HepG2 (cell line): ENCODE measurements around the gene MEPE. TPM values are rescaled to one million over a fixed set of nuclear protein-coding genes. Genes with fewer than 3 reads are reported as not detected.
A peak's percentile ranks its signal among the peaks of the same experiment; 100 is the strongest.

ENCODE experiments used
- ATAC-seq: fragments of 200-7000 bp; cut with Tn5 transposase; 3 replicates; pipeline ENCODE4 v1.9.1; 2020; ENCODE audit warnings: mild to moderate bottlenecking, moderate library complexity
- BruUV-seq: library from RNA; stranded (reverse); fragments of 400-500 nt; replicated peaks from 2 replicates; lab custom pipeline; 2021; lab: Mats Ljungman, UMichigan
- CTCF ChIA-PET: fragments of 300-600 bp; formaldehyde crosslinking; extraction: SDS; loops from one replicate; lab custom pipeline; 2021; ENCODE audit warnings: low total read pairs, inconsistent platforms, low intra/inter-chr PET ratio; lab: Yijun Ruan, JAX
- POLR2A ChIA-PET: fragments of 350-600 bp; sonication (Branson Sonifier 250); formaldehyde crosslinking; loops from one replicate; lab custom pipeline; 2020; ENCODE audit warnings: antibody characterized with exemption, inconsistent platforms; lab: Yijun Ruan, JAX
- DNase-seq: peaks from one replicate; pipeline ENCODE4 v3.0.0-alpha.2; 2015; ENCODE audit warnings: low spot score
- FAIRE-seq: peaks from 3 replicates; lab custom pipeline; 2011; peaks lifted over from hg19 to GRCh38; lab: Jason Lieb, UNC
- H2AFZ ChIP-seq: one replicate; pipeline ENCODE4 v1.6.1; 2011; ENCODE audit warnings: low read length, inconsistent platforms
- H3K27ac ChIP-seq: fragments of 300-600 bp; 3 replicates; pipeline ENCODE4 v1.8.0; 2011; ENCODE audit warnings: mixed run types, mild to moderate bottlenecking, mixed read lengths, low read length, inconsistent platforms; ENCODE audit not compliant: insufficient read depth; ENCODE audit errors: extremely low read length
- H3K27me3 ChIP-seq, 2 experiments: fragments of 200-600 bp in 1 of 2; 2 replicates in 1 of 2; 3 replicates in 1 of 2; pipeline versions ENCODE4 v1.6.0 to v1.8.0; 2011; ENCODE audit warnings: low read length in 2 of 2, mild to moderate bottlenecking in 2 of 2, moderate library complexity in 2 of 2, inconsistent platforms in 1 of 2; ENCODE audit not compliant: insufficient read depth in 2 of 2, control insufficient read depth in 1 of 2
- H3K36me3 ChIP-seq, 2 experiments: fragments of 200-600 bp in 1 of 2; replicated peaks in 1 of 2; 2 replicates in 1 of 2; 3 replicates in 1 of 2; pipeline versions ENCODE4 v1.5.1 to v1.8.0; 2011; ENCODE audit warnings: low read length in 2 of 2, inconsistent platforms in 1 of 2; ENCODE audit not compliant: insufficient read depth in 2 of 2, control insufficient read depth in 1 of 2
- H3K4me1 ChIP-seq: 2 replicates; pipeline ENCODE4 v1.5.1; 2012; ENCODE audit warnings: low read length, inconsistent platforms; ENCODE audit not compliant: insufficient read depth
- H3K4me2 ChIP-seq: 2 replicates; pipeline ENCODE4 v1.6.0; 2011; ENCODE audit warnings: low read depth, low read length, inconsistent platforms
- H3K4me3 ChIP-seq, 3 experiments: fragments of 200-600 bp in 1 of 3; sonication (generic), shearing (Covaris generic) in 1 of 3; replicated peaks in 1 of 3; 2 replicates each; pipeline ENCODE4 v1.5.1; 2011 to 2016; ENCODE audit warnings: low read length in 3 of 3, inconsistent platforms in 2 of 3, low read depth in 2 of 3, mild to moderate bottlenecking in 2 of 3, control low read depth in 1 of 3, mixed read lengths in 1 of 3; ENCODE audit not compliant: insufficient read depth in 1 of 3
- H3K79me2 ChIP-seq: one replicate; pipeline ENCODE4 v1.6.1; 2011; ENCODE audit warnings: low read length, inconsistent platforms; ENCODE audit not compliant: insufficient read depth
- H3K9ac ChIP-seq: 2 replicates; pipeline ENCODE4 v1.6.0; 2011; ENCODE audit warnings: mild to moderate bottlenecking, low read depth, low read length, inconsistent platforms; ENCODE audit not compliant: insufficient read depth
- H3K9me3 ChIP-seq: 2 replicates; pipeline ENCODE4 v1.5.1; 2012; ENCODE audit warnings: mild to moderate bottlenecking, low read length
- H4K20me1 ChIP-seq: 2 replicates; pipeline ENCODE4 v1.6.0; 2011; ENCODE audit warnings: inconsistent platforms, mild to moderate bottlenecking, low read length, moderate library complexity; ENCODE audit not compliant: insufficient read depth
- ATF7 ChIP-seq, 2 experiments: fragments of 450-650 bp in 1 of 2; sonication (generic) in 1 of 2; formaldehyde crosslinking in 1 of 2; IDR thresholded peaks; 2 replicates each; pipeline versions ENCODE4 v1.4.0 to v1.6.1; 2016 to 2020; ENCODE audit warnings: antibody characterized with exemption in 1 of 2, mild to moderate bottlenecking in 1 of 2, missing genetic modification reagents in 1 of 2
- CREB1 ChIP-seq, 2 experiments: fragments of 450-650 bp in 1 of 2; IDR thresholded peaks; 2 replicates each; pipeline ENCODE4 v1.6.1; 2016 to 2017; ENCODE audit warnings: control low read depth in 1 of 2, mild to moderate bottlenecking in 1 of 2, missing compliant biosample characterization in 1 of 2, missing genetic modification characterization in 1 of 2
- NCOA2 ChIP-seq: sonication (generic); formaldehyde crosslinking; IDR thresholded peaks from 2 replicates; pipeline ENCODE4 v1.8.0; 2022; ENCODE audit warnings: inconsistent platforms
- PAX8 ChIP-seq: sonication (generic); formaldehyde crosslinking; IDR thresholded peaks from 2 replicates; pipeline ENCODE4 v1.8.0; 2022; ENCODE audit warnings: mild to moderate bottlenecking, missing genetic modification reagents, borderline replicate concordance
- RAD21 ChIP-seq: fragments of 450-650 bp; formaldehyde crosslinking; IDR thresholded peaks from 2 replicates; pipeline ENCODE4 v1.5.0; 2020; ENCODE audit warnings: mild to moderate bottlenecking
- RFX1 ChIP-seq: fragments of 450-650 bp; IDR thresholded peaks from 2 replicates; pipeline ENCODE4 v1.6.1; 2017
- SIX1 ChIP-seq: sonication (generic); formaldehyde crosslinking; IDR thresholded peaks from 2 replicates; pipeline ENCODE4 v1.4.0; 2020; ENCODE audit warnings: missing genetic modification reagents, borderline replicate concordance
- SNRNP70 ChIP-seq: fragments of 200-400 bp; formaldehyde crosslinking; IDR thresholded peaks from 2 replicates; pipeline ENCODE4 v1.6.1; 2017; ENCODE audit warnings: mild to moderate bottlenecking, low read depth, low read length, moderate library complexity
- TCF7 ChIP-seq: sonication (generic); IDR thresholded peaks from 2 replicates; pipeline ENCODE4 v1.6.1; 2016; ENCODE audit warnings: antibody characterized with exemption, low read depth
- TERF1 ChIP-seq: sonication (generic); formaldehyde crosslinking; IDR thresholded peaks from 2 replicates; pipeline ENCODE4 v1.8.0; 2022; ENCODE audit warnings: mild to moderate bottlenecking, missing genetic modification reagents, moderate library complexity
- TFDP2 ChIP-seq: sonication (generic); formaldehyde crosslinking; IDR thresholded peaks from 2 replicates; pipeline ENCODE4 v1.4.0; 2020; ENCODE audit warnings: missing genetic modification reagents
- ZBED4 ChIP-seq: sonication (generic); formaldehyde crosslinking; IDR thresholded peaks from 2 replicates; pipeline ENCODE4 v1.4.0; 2020; ENCODE audit warnings: missing genetic modification reagents, borderline replicate concordance
- ZBTB8A ChIP-seq: sonication (generic); formaldehyde crosslinking; IDR thresholded peaks from 2 replicates; pipeline ENCODE4 v1.4.0; 2020; ENCODE audit warnings: mild to moderate bottlenecking, low read depth, missing genetic modification reagents, borderline replicate concordance
- ZNF256 ChIP-seq: sonication (generic); formaldehyde crosslinking; conservative IDR thresholded peaks from 2 replicates; pipeline ENCODE4 v1.4.0; 2020; ENCODE audit warnings: missing genetic modification reagents
- ZNF432 ChIP-seq: sonication (generic); formaldehyde crosslinking; IDR thresholded peaks from 2 replicates; pipeline ENCODE4 v1.5.0; 2020; ENCODE audit warnings: missing genetic modification reagents, mild to moderate bottlenecking, borderline replicate concordance
- ZNF563 ChIP-seq: sonication (generic); formaldehyde crosslinking; IDR thresholded peaks from 2 replicates; pipeline ENCODE4 v1.8.0; 2022; ENCODE audit warnings: mild to moderate bottlenecking, moderate library complexity, missing genetic modification reagents
- ZNF775 ChIP-seq: sonication (generic); formaldehyde crosslinking; IDR thresholded peaks from 2 replicates; pipeline ENCODE4 v1.4.0; 2020; ENCODE audit warnings: missing genetic modification reagents, mild to moderate bottlenecking, moderate library complexity, borderline replicate concordance
- ZSCAN21 ChIP-seq: sonication (generic); formaldehyde crosslinking; IDR thresholded peaks from 2 replicates; pipeline ENCODE4 v1.8.0; 2022; ENCODE audit warnings: mild to moderate bottlenecking, missing genetic modification reagents, moderate library complexity, borderline replicate concordance
- WGBS: methylation state at CpG from one replicate; pipeline ENCODE4 v1.1.6; 2017; ENCODE audit warnings: low lambda C conversion rate; 5-methylcytosine and 5-hydroxymethylcytosine counted together
- in situ Hi-C: cut with HindIII; loops from 2 replicates; pipeline ENCODE4 v1.10.0; 2017; ENCODE audit warnings: low pct_unique_long_range_greater_than_20kb; ENCODE audit not compliant: extremely low pct_ligation_motif_present
- intact Hi-C: fragments of 100-400 bp; cut with micrococcal nuclease; formaldehyde crosslinking; loops from one replicate; pipeline ENCODE4 v1.10.0; 2022; ENCODE audit not compliant: unreplicated experiment
- polyA plus RNA-seq, 8 experiments: library from polyadenylated mRNA; depleted of rRNA in 3 of 8; stranded (reverse) in 7 of 8; unstranded in 1 of 8; fragments of >200 nt; fragmentation: Illumina TruSeq in 4 of 8; extraction: Trizol in 4 of 8; gene quantifications; 2 replicates each; pipeline versions ENCODE4 v1.2.1 to v1.2.3, GENCODE V29; 2011 to 2016; ENCODE audit warnings: low read depth in 4 of 8, missing spikeins in 1 of 8, mixed read lengths in 1 of 8; ENCODE audit not compliant: insufficient read depth in 1 of 8
- total RNA-seq, 5 experiments: library from RNA; depleted of rRNA; stranded (reverse); fragments of >200 nt; fragmentation: Illumina TruSeq; extraction: Trizol; gene quantifications; 2 replicates each; pipeline ENCODE4 v1.2.3, GENCODE V29; 2016; ENCODE audit warnings: low read depth in 1 of 5

Gene MEPE
- total and polyA plus RNA-seq, 2 of the 13 experiments (the other 11 are each of a cell fraction or from before 2014, with no cell fraction given), result 0.04 TPM; not detected in 1

DNA sequence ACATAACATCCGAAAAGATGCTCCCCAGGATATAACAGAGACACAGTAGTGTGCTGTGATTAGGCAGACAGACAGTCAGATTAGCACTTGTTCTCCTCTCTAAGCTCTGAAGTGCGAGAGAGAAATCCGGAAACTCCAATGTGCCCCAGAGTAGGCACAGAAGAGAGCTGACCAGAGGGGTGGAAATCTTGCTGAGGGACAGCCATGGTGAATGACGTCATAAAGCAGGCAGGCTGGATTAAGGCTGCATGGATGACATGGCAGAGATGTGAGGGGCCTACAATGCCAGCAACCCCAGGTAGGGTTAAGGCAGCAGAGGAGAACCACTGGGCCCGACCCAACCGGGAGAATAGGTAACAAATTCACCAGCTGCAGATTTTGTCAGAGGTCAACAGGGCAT lies 53.3 kb downstream of the MEPE start:
- TF ChIP-seq ZBTB8A (no peak), ZSCAN21 (CRISPR knock-in tag) (no peak), CREB1 (IDR thresholded peaks at IDR 0.05) (peak; percentile 47; the same call in 1 of the 2 replicates), CREB1 (CRISPR knock-in tag; IDR thresholded peaks at IDR 0.05) (no peak), SNRNP70 (no peak), TCF7 (no peak), PAX8 (CRISPR knock-in tag) (no peak), TFDP2 (CRISPR knock-in tag) (no peak), RFX1 (no peak), ATF7 (IDR thresholded peaks at IDR 0.05) (peak; percentile 54), ATF7 (CRISPR knock-in tag; IDR thresholded peaks at IDR 0.05) (no peak), NCOA2 (CRISPR knock-in tag) (no peak), ZNF775 (CRISPR knock-in tag) (no peak), SIX1 (CRISPR knock-in tag) (no peak), ZNF563 (no peak), TERF1 (CRISPR knock-in tag) (no peak), RAD21 (CRISPR knock-in tag) (no peak), ZNF256 (CRISPR knock-in tag) (no peak), ZBED4 (CRISPR knock-in tag) (no peak), ZNF432 (CRISPR knock-in tag) (no peak)
- TF ChIP-seq, all 625 proteins: peak for 2
- peaks cover 6% of the 10 kb centered on the region; the same call in 1 of the 2 replicates for H3K9me3 ChIP-seq

More for the DNA sequence above, 53.3 kb downstream of the MEPE start:
- CTCF ChIA-PET, result no interaction called here
- Histone ChIP-seq H3K27ac (no peak overlapping the region), H3K4me1 (peaks cover 12% of the 10 kb centered on the region), H3K9ac (no peak overlapping the region), H3K4me2 (no peak overlapping the region), H3K36me3 (no peaks in the 10 kb centered on the region), H3K4me3 (no peak overlapping the region), H4K20me1 (no peaks in the 10 kb centered on the region), H2AFZ (no peak overlapping the region), H3K79me2 (no peaks in the 10 kb centered on the region), H3K27me3 (no peaks in the 10 kb centered on the region)
- 70% methylated on average over 6 of the region's 6 CpGs for WGBS
- no TSS peak for BruUV-seq
- FAIRE-seq, result no peak
- DNase-seq, result no peak
- POLR2A ChIA-PET, result no interaction called here
- intact Hi-C loops, result no loop called here
- in situ Hi-C loops, result no loop called here
- no peak for ATAC-seq
